ENCODE results near the gene SCART1. TPM values are rescaled to one million over a fixed set of nuclear protein-coding genes. Genes with fewer than 3 reads are reported as not detected.

The SCART1 gene
- total and polyA plus RNA-seq, 10 of the 15 experiments (the other 5 are each of a cell fraction or from before 2014, with no cell fraction given) = 0.05 to 22.0 (median 0.58) TPM

DNA sequence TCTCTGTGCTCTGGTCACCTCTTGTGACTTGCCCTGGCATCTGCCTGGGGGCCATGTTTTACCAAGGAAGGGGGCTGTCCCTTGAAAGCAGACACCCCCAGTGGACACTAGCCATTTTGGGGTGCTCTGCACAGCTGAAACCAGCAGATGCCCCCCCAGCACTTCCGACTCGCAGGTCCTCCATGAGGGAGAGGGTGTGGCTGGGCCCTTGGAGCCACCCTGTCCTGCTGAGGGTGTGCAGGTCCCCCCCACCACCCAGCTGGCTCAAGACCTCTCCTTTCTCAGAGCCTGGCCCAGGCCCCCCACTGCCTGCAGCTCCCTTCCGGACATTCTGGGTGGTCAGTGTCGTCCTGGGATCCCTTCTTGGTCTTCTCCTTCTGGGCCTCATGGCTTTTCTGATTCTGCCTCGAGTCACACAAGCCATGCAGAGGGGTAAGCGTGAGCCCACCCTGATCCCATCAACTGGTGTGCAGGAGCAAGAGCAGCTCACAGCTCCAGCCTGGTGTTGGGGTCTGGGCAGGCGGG, 12.3 kb downstream of the SCART1 start:
- Histone ChIP-seq H3K4me3 (no peak overlapping the region), H3K9me3 (replicated peaks; ENCODE audit: control insufficient read depth, insufficient read depth, low read length) (no peaks in the 10 kb centered on the region; the same call in 2 of the 3 replicates), H3K27ac (ENCODE audit: control insufficient read depth, insufficient read depth) (no peak overlapping the region), H4K20me1 (ENCODE audit: control insufficient read depth, insufficient read depth) (no peaks in the 10 kb centered on the region), H3K4me1 (ENCODE audit: control insufficient read depth, insufficient read depth, low read length) (no peaks in the 10 kb centered on the region), H2AFZ (ENCODE audit: control insufficient read depth, low read depth, low read length) (no peak overlapping the region), H3K36me3 (ENCODE audit: control insufficient read depth in 2 of 2, insufficient read depth in 2 of 2, low read length in 1 of 2) (no peaks in the 10 kb centered on the region), H3K4me2 (ENCODE audit: control insufficient read depth, insufficient read depth) (no peak overlapping the region), H3K27me3 (replicated peaks in 1 of 2; ENCODE audit: control insufficient read depth in 2 of 2, insufficient read depth in 2 of 2, low read length in 1 of 2) (no peaks in the 10 kb centered on the region), H3K9ac (ENCODE audit: control insufficient read depth, insufficient read depth, low read length) (no peak overlapping the region), H3K79me2 (ENCODE audit: control insufficient read depth, insufficient read depth, low read length) (no peaks in the 10 kb centered on the region)
- ATAC-seq (no peak), FAIRE-seq (no peak), DNase-seq (ENCODE audit: low read depth, low spot score) (no peak)
- BruUV-seq (replicated peaks) = no TSS peak
- in situ Hi-C loops (cut with MboI) (no loop called here), intact Hi-C loops (cut with micrococcal nuclease; ENCODE audit: unreplicated experiment) (no loop called here)
- ChIA-PET SMC1A (ENCODE audit: uncharacterized antibody, unreplicated experiment) (no interaction called here), CTCF (no interaction called here), POLR2A (no interaction called here), RAD21 (ENCODE audit: unreplicated experiment) (no interaction called here)
- 27% methylated on average over 7 of the region's 7 CpGs for WGBS (ENCODE audit: insufficient coverage, insufficient replicate concordance, low lambda C conversion rate, missing lambda C conversion rate)
- TF ChIP-seq NFXL1 (IDR thresholded peaks at IDR 0.05; ENCODE audit: borderline replicate concordance) (no peak), EP300 (IDR thresholded peaks at IDR 0.05; ENCODE audit: borderline replicate concordance in 1 of 2, control insufficient read depth in 1 of 2, low read depth in 2 of 2, low read length in 2 of 2) (no peak)

DNA sequence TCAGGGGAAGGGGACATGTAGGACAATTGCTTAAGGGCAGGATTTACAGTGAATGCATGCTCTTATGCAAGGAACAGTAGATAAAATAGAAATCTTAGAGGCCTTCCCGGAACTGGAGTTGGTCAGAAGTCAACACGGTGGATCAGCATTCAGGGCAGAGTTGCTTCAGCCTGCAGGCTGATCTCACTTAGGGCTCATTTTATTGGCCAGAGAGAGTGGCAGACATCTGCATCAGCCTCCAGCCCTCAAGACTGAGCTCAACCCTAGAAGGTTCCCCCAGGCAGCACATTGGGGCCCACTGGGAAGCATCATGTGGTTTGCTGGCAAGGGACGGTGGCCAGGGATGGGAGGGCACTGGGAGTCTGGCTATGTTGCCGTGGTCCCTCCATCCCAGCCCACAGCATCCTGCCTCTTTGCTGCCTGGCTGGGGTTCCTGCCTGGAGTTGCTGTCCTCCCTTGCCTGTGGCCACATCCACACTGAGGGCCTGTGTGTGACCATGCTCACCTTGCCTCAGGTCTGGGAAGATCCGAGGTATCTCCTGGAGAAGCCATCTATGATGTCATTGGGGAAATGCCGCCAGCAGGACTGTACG, 13.0 kb downstream of the SCART1 start:
- ATAC-seq (no peak), DNase-seq (ENCODE audit: low read depth, low spot score) (no peak), FAIRE-seq (no peak)
- ChIA-PET RAD21 (ENCODE audit: unreplicated experiment) (no interaction called here), POLR2A (no interaction called here), CTCF (no interaction called here), SMC1A (ENCODE audit: uncharacterized antibody, unreplicated experiment) (no interaction called here)
- Histone ChIP-seq H3K4me1 (ENCODE audit: control insufficient read depth, insufficient read depth, low read length) (no peaks in the 10 kb centered on the region), H3K79me2 (ENCODE audit: control insufficient read depth, insufficient read depth, low read length) (no peaks in the 10 kb centered on the region), H3K27me3 (replicated peaks in 1 of 2; ENCODE audit: control insufficient read depth in 2 of 2, insufficient read depth in 2 of 2, low read length in 1 of 2) (no peaks in the 10 kb centered on the region), H3K27ac (ENCODE audit: control insufficient read depth, insufficient read depth) (no peak overlapping the region), H3K9me3 (replicated peaks; ENCODE audit: control insufficient read depth, insufficient read depth, low read length) (no peaks in the 10 kb centered on the region; the same call in 2 of the 3 replicates), H3K4me2 (ENCODE audit: control insufficient read depth, insufficient read depth) (no peak overlapping the region), H3K36me3 (ENCODE audit: control insufficient read depth in 2 of 2, insufficient read depth in 2 of 2, low read length in 1 of 2) (no peaks in the 10 kb centered on the region), H3K9ac (ENCODE audit: control insufficient read depth, insufficient read depth, low read length) (no peak overlapping the region), H2AFZ (ENCODE audit: control insufficient read depth, low read depth, low read length) (no peak overlapping the region), H4K20me1 (ENCODE audit: control insufficient read depth, insufficient read depth) (no peaks in the 10 kb centered on the region), H3K4me3 (no peak overlapping the region)
- in situ Hi-C loops (cut with MboI) (no loop called here), intact Hi-C loops (cut with micrococcal nuclease; ENCODE audit: unreplicated experiment) (no loop called here)
- 42% methylated on average over 7 of the region's 7 CpGs for WGBS (ENCODE audit: insufficient coverage, insufficient replicate concordance, low lambda C conversion rate, missing lambda C conversion rate)
- no TSS peak for BruUV-seq (replicated peaks)
- TF ChIP-seq PAX8 (IDR thresholded peaks at IDR 0.05) (no peak), RUNX3 (IDR thresholded peaks at IDR 0.05; ENCODE audit: low read length) (no peak), SKIL (IDR thresholded peaks at IDR 0.05; ENCODE audit: low read depth, poor library complexity, severe bottlenecking) (no peak), ESRRA (IDR thresholded peaks at IDR 0.05; ENCODE audit: low read length) (no peak), NFYA (IDR thresholded peaks at IDR 0.05; ENCODE audit: borderline replicate concordance, low read depth, low read length) (no peak), CEBPB (IDR thresholded peaks at IDR 0.05; ENCODE audit: borderline replicate concordance in 1 of 2, low read depth in 2 of 2, low read length in 2 of 2) (no peak), MTA3 (IDR thresholded peaks at IDR 0.05; ENCODE audit: borderline replicate concordance, low read length) (no peak), ZNF207 (IDR thresholded peaks at IDR 0.05; ENCODE audit: borderline replicate concordance) (no peak), HDAC2 (IDR thresholded peaks at IDR 0.05) (no peak), ZNF217 (IDR thresholded peaks at IDR 0.05) (no peak)
